Activated naive CD8-positive, alpha-beta T cell treated with anti-CD3 and anti-CD28 coated beads, Interleukin-2, amount 50 U/mL, for 16 hours (primary cell): ENCODE results near the gene PAX8.

ENCODE experiments used
- DNase-seq: peaks from one replicate; pipeline ENCODE4 v3.0.0-alpha.2; 2020; ENCODE audit warnings: low read depth, low spot score

PAX8 gene

DNA sequence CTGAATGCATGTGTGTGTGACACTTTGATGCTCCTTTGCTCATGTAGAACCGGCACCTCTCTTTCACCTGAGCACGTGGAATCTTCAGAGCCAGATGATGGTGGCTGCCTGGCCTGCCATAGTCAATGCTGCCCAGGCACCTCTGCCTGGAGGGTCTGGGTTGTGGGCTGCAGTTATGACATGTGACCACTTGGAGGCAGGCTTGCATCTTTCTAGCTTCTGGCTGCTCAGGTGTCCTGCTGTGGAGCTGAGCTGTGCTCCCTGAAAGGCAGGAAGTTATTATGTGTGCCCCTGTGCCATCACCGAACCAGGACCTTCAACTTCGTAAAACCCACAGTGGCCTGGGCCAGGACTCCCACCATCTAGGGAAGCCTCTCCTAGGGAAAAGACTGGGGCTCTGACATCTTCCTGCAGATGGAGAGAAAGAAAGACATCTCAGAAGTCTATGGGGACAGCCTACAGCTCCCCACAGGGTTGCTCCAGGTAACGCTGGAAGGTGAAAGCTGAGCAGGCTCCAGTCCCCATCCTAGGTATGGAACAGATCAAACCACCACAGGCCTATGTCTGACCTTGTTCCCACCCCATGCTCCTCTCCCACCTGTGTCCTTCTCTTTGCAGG lies 74.7 kb downstream of the PAX8 start:
- peak; percentile 58 for DNase-seq

GRCh38 chr2:113203217-113203530 lies 75.5 kb downstream of the PAX8 start:
- DNase-seq, result no peak

DNA sequence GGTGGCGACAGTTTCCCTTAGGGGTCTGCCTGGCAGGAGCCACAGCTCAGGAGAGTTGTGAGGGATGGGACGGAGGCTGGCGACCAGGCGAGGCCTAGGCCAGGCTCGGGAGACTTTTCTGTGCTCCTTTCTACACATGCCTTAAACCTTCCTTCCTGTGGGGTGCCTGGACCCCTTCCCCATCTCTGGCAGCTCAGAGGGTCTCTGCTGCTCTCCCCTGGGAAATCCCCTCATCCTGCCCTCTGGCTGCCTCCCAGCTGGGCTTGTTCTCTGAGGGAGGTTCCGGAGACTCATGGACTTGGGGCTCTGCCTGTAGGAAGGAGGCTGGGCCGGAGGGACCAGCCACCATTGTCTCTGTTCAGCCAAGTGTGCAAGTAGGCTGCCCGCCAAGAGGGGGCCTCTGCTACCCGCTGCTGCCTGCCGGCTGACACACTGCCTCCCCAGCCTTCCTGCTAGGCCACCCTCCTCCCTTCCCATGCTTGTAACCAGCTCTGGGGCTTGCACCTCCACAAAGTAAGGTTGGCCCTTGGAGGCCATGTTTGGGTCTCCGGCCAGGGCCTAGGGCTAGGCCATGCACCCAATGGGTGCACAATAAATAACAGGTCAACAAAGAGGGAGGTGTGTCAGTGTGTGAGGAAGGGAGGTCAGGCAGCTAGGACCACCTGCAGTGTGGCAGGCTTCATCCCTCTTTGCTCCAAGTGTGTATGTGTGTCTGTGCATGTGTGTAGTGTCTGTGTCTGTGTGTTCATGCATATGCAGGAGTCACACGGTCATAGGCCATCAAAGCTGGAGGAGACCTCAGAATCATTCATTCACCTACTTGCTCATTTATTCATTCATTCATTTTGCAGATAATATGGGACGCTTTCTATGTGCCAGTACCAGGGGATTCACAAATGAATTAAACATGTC lies 76.2 kb downstream of the PAX8 start:
- no peak for DNase-seq

DNA sequence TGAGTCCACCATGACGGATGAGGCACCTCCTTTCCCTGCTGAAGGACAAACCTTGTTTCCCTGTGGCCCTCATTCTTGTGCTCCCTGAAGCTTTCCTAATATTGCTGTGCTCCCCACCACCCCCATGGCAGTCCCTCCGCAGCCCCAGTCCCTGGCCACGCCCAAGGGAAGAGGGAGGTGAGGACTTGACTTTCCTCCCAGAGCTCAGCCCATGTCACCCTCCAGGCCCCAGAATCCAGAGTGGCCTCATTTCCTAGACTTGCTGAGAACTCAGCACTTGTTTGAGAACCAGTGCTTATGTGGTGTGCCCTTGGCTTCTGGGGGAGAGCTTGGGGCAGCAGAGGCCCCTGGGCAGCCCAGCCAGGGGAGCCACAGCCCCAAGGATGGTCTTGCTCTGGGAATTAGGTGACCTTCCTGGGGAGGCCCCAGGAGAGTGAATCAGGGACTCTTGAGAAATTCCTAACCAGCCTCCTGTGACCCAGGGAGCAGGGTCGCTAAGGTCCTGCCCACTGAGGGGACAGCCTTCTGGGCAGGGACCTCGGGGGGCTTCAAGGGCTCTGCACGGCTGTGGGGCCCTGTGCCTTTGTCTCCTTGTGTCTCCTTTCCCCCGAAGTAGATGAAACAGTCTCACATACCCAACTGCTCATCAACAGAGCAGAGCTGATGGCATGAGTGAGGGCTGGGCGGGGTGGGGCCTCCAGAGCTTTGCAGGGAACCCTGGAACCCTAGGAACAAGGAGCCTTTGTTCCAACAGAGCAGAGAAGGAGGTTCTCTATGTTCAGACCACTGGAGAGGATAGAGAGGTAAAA lies 77.0 kb downstream of the PAX8 start:
- DNase-seq, result no peak

DNA sequence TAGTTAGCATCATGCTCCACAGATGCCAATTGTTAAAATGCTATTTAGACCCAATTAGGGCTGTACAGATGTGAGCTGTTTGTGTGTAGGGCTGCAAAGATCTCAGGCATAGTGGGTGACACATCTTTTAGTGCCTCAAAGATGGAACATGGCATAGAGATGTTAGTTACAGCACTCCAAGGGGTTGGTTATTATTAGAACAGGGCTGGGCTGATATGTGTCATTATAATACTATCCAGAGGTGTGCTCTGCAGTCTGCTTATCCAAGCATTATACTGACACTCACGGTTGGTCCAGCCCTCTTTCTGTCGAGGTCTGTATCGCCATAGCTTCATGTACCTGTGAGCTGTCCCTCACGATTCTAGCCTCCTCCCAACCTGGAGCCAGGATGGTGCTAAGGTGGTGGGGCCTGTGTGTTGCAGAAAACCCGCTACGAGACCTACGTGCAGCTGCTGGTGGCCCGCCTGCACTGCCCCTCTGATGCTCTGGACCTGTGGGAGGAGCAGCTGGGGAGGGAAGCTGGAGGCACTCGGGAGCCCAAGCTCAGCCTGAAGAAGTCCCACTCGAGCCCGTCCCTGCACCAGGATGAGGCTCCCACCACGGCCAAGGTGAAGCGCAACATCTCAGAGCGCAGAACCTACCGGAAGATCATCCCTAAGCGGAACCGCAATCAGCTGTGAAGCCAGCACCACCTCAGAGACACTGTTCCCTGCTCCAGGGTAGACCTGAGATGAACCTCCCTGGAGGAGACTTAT lies 77.8 kb downstream of the PAX8 start:
- DNase-seq, result no peak

GRCh38 chr2:113200236-113200635 lies 78.5 kb downstream of the PAX8 start:
- DNase-seq, result no peak

GRCh38 chr2:113198790-113199612 lies 79.7 kb downstream of the PAX8 start:
- DNase-seq, result peak; percentile 64

DNA sequence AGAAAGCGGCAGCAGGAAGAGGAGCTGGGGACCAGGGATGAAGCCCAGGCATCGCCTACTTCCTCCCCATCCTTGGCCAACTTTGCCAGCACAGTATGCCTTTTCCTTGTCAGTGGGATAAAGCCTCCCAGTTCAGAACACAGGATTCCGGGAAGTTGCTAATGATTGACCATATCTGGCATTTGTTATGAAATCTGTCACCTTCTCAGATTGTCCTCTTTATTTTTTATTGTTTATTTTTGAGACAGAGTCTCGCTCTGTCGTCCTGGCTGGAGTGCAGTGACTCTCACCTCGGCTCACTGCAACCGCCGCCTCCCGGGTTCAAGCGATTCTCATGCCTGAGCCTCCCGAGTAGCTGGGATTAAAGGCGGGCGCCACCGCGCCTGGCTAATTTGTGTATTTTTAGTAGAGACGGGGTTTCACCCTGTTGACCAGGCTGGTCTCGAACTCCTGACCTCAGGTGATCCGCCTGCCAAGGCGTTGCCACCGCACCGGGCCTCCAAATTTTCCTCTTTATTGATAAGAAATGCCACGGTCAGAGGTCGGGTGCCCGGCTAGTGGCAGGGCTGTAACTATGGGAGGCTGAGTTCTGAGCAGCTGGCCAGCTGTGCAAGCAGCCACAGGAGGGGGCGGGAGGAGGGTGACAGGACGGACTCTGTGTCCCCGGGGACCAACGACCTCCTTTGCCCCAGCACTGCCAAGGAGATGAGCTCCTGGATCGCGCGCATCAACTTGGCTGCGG lies 80.5 kb downstream of the PAX8 start:
- DNase-seq, result no peak

DNA sequence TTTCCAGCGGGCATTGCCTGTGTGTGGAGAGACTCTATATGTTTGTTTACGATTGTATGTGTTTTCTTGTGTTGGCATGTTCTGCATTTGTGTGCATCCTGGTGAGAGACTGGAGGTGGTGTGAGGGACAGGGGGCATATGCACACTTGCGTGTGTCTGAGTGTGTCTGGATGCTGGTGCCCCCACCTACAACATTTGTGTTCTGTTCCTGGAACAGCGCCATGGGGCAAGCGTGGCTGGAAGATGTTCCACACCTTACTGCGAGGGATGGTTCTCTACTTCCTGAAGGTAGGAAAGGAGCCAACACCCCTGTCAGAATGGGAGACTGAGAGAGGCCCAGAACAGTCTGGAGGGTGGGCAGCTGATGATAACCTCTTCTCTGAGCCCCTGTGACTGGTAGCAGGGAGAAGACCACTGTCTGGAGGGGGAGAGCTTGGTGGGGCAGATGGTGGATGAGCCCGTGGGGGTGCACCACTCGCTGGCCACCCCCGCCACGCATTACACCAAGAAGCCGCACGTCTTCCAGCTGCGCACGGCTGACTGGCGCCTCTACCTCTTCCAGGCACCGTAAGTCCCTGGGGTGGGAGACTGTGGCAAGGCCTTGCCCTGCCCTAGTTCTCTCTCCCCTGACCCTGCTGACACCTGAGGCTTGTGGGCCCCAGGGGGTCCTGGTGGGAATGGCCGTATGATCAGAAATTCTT lies 81.2 kb downstream of the PAX8 start:
- DNase-seq, result no peak

GRCh38 chr2:113196839-113197238 lies 81.9 kb downstream of the PAX8 start:
- no peak for DNase-seq

DNA sequence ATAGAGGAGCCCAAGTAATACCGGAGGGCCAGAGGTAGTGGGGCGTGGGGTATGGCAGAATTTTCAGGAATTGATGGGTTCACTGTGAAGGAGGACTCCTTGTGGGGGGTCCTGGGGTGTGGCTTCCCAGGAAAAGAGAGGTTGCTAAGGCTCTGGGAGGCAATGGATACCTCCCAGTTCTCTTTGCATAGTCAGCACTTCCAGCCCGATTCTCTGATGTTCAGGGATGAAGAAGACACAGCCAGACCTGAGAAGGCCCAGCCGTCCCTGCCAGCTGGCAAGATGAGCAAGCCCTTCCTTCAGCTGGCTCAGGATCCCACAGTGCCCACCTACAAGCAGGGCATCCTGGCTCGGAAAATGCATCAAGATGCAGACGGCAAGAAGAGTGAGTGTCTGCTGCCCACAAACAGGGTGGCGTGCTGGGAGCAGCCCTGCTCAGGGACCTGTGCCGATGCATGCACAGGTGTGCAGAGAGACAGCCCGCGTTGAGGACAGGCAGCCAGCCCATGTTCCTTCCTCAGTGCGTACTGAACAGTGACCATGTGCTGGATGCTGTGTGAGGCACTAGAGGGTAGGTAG lies 82.7 kb downstream of the PAX8 start:
- no peak for DNase-seq

GRCh38 chr2:113192459-113193100 lies 86.1 kb downstream of the PAX8 start:
- DNase-seq, result no peak

DNA sequence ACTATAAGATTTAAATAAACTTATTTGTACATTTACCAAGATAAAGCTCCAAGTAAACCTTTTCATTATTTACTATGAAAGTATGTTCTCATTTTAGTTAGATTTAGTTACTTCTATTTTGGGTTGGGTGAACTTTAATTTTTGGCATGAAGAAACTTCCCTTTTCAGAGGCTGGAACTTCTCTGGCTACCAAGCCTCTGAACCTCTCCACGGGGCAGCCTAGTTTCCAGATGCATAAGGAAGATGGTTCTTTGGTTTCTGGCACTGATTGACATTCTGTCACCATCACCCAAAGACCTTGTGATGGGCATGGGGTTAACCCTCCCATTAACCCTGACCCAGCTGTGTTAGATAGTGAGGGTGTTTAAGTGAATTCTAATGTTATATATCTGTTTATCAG lies 87.8 kb downstream of the PAX8 start:
- no peak for DNase-seq

GRCh38 chr2:113187771-113188170 lies 91.0 kb downstream of the PAX8 start:
- no peak for DNase-seq

GRCh38 chr2:113186433-113186796 lies 92.3 kb downstream of the PAX8 start:
- DNase-seq, result no peak

GRCh38 chr2:113185664-113186432 lies 92.9 kb downstream of the PAX8 start:
- no peak for DNase-seq

DNA sequence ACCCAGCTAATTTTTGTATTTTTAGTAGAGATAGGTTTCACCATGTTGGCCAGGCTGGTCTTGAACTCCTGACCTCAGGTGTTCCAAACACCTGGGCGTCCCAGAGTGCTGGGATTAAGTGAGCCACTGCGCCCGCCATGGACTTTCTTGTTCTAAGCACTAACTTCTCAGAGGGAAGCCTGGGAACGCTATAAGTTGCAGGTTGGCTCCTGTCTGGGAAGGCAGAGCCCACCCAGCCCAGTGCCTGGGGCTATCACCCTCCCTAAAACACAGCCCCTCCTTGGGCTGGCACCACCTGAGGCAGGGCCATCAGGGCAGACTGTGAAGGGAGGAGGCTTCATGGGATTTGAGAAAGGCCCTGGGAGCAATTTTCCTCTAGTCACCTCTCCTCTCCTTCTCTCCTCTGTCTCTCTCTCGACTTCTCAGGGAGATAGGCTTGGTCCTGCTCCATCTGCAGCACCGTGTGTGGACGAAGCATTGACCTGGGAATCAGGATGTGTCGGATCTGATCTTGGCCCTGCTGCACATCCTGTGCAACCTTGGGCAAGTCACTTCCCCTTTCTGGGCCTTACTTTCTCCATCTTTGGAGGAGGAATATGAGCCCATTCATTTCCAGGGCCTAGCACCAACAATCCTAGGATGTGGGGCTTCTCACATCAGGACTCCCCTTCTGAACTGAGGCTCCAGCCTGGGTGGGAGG lies 94.0 kb downstream of the PAX8 start:
- no peak for DNase-seq
